GM12892 (cell line): ENCODE results near the gene KRTAP12-4.

Experiments
- POLR2A ChIP-seq: IDR thresholded peaks from 2 replicates; pipeline ENCODE4 v1.6.1; 2011; ENCODE audit warnings: low read depth, low read length, control low read depth
- TAF1 ChIP-seq: IDR thresholded peaks from 2 replicates; pipeline ENCODE4 v1.6.1; 2011; ENCODE audit warnings: low read depth, mild to moderate bottlenecking, control low read depth, low read length, borderline replicate concordance

DNA sequence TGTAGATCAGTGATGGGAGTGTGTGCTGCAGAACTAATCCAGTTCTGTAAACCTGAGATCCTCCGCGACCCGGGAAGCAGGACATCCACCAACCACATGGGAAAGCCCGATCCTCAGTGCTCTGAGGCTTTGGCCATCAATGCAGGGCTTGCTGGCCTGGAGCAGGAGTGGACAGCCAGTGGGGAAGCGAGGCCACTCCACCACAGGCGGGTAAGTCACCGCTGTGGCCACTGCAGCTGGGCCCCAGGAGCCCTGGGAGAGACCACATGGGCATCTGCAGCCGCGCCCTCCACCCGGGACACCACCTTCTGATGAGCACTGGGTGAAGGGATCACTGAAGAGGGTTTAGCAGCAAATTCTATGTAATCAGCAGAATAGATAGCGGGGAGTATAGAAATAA lies 26.7 kb upstream of the KRTAP12-4 start:
- no peak for TF ChIP-seq POLR2A
- no peak for TF ChIP-seq TAF1
